Breast epithelium (tissue), 4 donors: ENCODE measurements around the gene POLR2F. TPM values are rescaled to one million over a fixed set of nuclear protein-coding genes. Genes with fewer than 3 reads are reported as not detected.
"Not testable (repeated sequence)": the region's sequence is repeated elsewhere in the genome, so short reads cannot be mapped to it uniquely, and the experiment has no call there.

Experiments used
- DNase-seq, 2 donors: peaks; one replicate each; pipeline ENCODE4 v3.0.0-alpha.2; 2019; ENCODE audit warnings: low spot score in 2 of 2
- H3K27ac ChIP-seq, 2 donors: fragments of 200-600 bp; sonication (generic) in 1 of 2; one replicate each; pipeline ENCODE4 v1.5.1; 2016 to 2019; ENCODE audit warnings: mild to moderate bottlenecking in 1 of 2
- H3K27me3 ChIP-seq, 2 donors: fragments of 200-600 bp; sonication (generic) in 1 of 2; one replicate each; pipeline versions ENCODE4 v1.5.1 to v1.6.0; 2017 to 2019; ENCODE audit warnings: control low read depth in 1 of 2, mild to moderate bottlenecking in 1 of 2
- H3K36me3 ChIP-seq: fragments of 200-600 bp; one replicate; pipeline ENCODE4 v1.5.1; 2019
- H3K4me1 ChIP-seq, 2 donors: fragments of 200-600 bp; sonication (generic); one replicate each; pipeline ENCODE4 v1.5.1; 2016 to 2019; ENCODE audit warnings: control low read depth in 1 of 2
- H3K4me3 ChIP-seq, 3 donors: fragments of 200-600 bp; sonication (generic); 1 replicate in 2 of 3; 2 replicates in 1 of 3; pipeline ENCODE4 v1.5.1; 2016 to 2019; ENCODE audit warnings: mild to moderate bottlenecking in 3 of 3, moderate library complexity in 2 of 3
- H3K9me3 ChIP-seq, 2 donors: fragments of 200-600 bp; sonication (generic) in 1 of 2; one replicate each; pipeline ENCODE4 v1.5.1; 2016 to 2019; ENCODE audit warnings: control low read depth in 1 of 2
- CTCF ChIP-seq, 3 donors: fragments of 450-650 bp; IDR thresholded peaks; one replicate each; pipeline ENCODE4 v1.5.1; 2016 to 2017; ENCODE audit warnings: antibody characterized with exemption in 3 of 3, mild to moderate bottlenecking in 3 of 3, moderate library complexity in 3 of 3
- POLR2A ChIP-seq: fragments of 450-650 bp; IDR thresholded peaks from one replicate; pipeline ENCODE4 v1.6.1; 2016; ENCODE audit warnings: antibody characterized with exemption, mild to moderate bottlenecking, moderate library complexity
- POLR2AphosphoS5 ChIP-seq, 3 donors: sonication (generic); formaldehyde crosslinking; IDR thresholded peaks; one replicate each; pipeline ENCODE4 v1.6.1; 2017; ENCODE audit warnings: antibody characterized with exemption in 3 of 3
- intact Hi-C: fragments of 100-400 bp; cut with DNase I; formaldehyde crosslinking; loops from one replicate; pipeline ENCODE4 v1.15.1; 2023; ENCODE audit warnings: low total_unique reads
- total RNA-seq, 3 donors: library from RNA; depleted of rRNA; stranded (reverse); fragments of >200 nt; gene quantifications; one replicate each; pipeline ENCODE4 v1.1.0, GENCODE V29; 2016

The POLR2F gene
- total RNA-seq, 3 donors from 2014 or later: 66.7 to 93.7 (median 82.4) TPM

DNA sequence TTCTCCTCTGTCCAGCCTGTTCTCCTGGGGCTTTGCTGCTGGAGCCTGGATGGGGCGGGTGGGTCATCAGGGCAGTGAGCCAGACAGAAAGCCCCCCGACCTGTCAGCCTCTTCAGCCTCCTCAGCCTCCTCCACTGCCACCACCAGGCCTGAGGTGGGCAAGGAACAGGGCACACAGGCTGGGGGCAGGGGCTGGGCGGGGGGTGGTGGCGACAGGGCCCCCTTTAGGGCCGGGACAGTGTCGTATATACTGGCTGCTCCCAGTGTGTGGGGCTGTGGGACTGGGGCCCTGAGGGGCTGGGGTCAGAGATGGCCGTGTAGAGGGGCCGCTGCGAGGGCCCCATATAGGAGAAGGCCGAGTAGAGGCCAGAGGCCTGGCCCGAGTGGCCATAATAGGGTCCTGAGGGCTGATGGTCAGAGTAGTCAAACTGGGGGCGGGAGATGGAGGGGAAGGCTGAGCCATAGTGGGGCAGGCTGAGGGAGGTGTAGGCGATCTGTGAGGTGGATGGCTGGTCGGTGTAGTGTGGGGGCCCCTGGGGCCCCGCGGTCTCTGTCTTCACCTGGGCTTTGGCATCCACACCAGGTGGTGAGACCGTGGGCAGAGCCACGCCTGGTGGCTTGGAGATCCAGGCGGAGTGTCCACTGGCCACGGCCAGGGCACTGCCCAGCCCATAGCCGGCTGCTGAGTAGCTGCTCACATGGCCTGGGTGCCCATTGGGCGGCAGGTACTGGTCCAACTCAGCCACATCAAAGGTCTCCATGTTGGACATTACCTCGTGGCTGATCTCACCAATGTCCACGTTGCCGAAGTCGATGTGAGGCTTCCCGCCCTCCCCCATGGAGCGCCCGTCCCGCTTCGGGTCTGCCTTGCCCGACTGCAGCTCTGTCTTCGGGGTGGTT is 20.0 kb downstream of the POLR2F start:
- Histone ChIP-seq H3K27ac (peak overlapping the region; percentile 21 to 48), H3K9me3 (no peaks in the 10 kb centered on the region), H3K27me3 (no peaks in the 10 kb centered on the region), H3K36me3 (no peaks in the 10 kb centered on the region), H3K4me1 (no peaks in the 10 kb centered on the region), H3K4me3 (no peak overlapping the region)
- no peak for TF ChIP-seq CTCF (IDR thresholded peaks at IDR 0.05)
- TF ChIP-seq POLR2A: no peak
- TF ChIP-seq POLR2AphosphoS5 (IDR thresholded peaks at IDR 0.05): no peak
- intact Hi-C loops: no loop called here
- DNase-seq: no peak

DNA sequence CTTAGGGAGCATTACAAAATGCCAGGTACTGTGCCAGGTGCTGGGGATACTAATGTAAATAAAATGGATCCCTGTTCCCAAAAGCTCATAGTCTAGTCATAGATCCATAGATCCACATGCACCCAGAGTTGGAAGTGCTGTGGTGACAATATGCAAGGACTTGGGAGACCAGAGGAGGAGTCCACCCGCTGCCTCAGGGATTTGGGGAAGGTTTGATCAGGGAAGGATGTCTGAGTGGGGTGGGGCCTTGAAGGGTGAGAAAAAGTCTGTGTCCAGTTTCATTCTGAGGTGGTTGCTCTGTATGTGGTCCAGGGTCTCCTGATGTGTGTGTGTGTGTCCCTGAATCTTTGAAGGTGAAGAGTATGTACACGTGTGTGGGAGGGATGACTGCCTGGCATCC is 21.7 kb downstream of the POLR2F start:
- H3K4me1 ChIP-seq: no peaks in the 10 kb centered on the region
- H3K4me3 ChIP-seq: no peak overlapping the region
- H3K27ac ChIP-seq: no peak overlapping the region
- TF ChIP-seq CTCF (IDR thresholded peaks at IDR 0.05): no peak
- TF ChIP-seq POLR2AphosphoS5 (IDR thresholded peaks at IDR 0.05): no peak
- no peak for TF ChIP-seq POLR2A
- no peak for DNase-seq
- no peaks in the 10 kb centered on the region for H3K27me3 ChIP-seq
- intact Hi-C loops: no loop called here
- H3K36me3 ChIP-seq: no peaks in the 10 kb centered on the region
- no peaks in the 10 kb centered on the region for H3K9me3 ChIP-seq

GRCh38 chr22:37976022-37976421 is 22.5 kb downstream of the POLR2F start:
- H3K9me3 ChIP-seq, H3K36me3 ChIP-seq, intact Hi-C loops, H3K4me1 ChIP-seq, H3K4me3 ChIP-seq, DNase-seq, H3K27me3 ChIP-seq: not testable (repeated sequence)
- H3K27ac ChIP-seq: peak overlapping the region in 1 of 2 donors; percentile 5

GRCh38 chr22:37976547-37976946 is 23.0 kb downstream of the POLR2F start:
- intact Hi-C loops: no loop called here
- no peaks in the 10 kb centered on the region for H3K36me3 ChIP-seq
- no peaks in the 10 kb centered on the region for H3K9me3 ChIP-seq
- DNase-seq: no peak
- H3K27me3 ChIP-seq: no peaks in the 10 kb centered on the region
- H3K27ac ChIP-seq: peak overlapping the region in 1 of 2 donors; percentile 5
- H3K4me1 ChIP-seq: no peaks in the 10 kb centered on the region
- TF ChIP-seq POLR2AphosphoS5 (IDR thresholded peaks at IDR 0.05) (no peak), CTCF (IDR thresholded peaks at IDR 0.05) (no peak), POLR2A (no peak)
- peak overlapping the region in 1 of 3 donors; percentile 7 for H3K4me3 ChIP-seq

DNA sequence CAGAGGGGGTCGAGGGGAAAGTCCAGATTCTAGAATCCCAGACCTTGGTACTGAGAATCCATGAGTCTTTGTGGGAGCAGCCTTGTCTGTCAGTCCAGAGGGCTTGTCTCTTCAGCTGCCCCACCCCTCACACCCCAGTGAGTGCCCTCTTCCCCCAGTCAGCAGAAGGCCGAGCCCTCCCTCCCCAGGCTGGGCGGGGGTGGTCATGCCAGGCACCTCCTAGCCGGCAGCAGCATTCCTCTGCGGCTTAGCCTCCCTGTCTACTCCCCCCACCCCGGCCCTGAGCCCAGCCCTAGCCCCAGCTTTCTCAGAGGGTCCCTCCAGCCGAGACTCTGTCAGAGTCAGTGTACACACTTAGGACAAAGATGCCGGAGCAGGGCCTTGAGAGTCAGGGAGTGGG is 26.3 kb downstream of the POLR2F start:
- Histone ChIP-seq H3K36me3 (no peaks in the 10 kb centered on the region), H3K4me1 (no peaks in the 10 kb centered on the region), H3K9me3 (no peaks in the 10 kb centered on the region), H3K4me3 (peak overlapping the region in 2 of 3 donors; percentile 66 to 75), H3K27ac (peak overlapping the region; percentile 87 to 91), H3K27me3 (no peaks in the 10 kb centered on the region)
- intact Hi-C loops: loop anchor here (10.0 kb wide), 1 partner anchor 55 kb away; no protein-coding TSS in a partner anchor
- no peak for TF ChIP-seq POLR2AphosphoS5 (IDR thresholded peaks at IDR 0.05)
- TF ChIP-seq POLR2A: no peak
- no peak for TF ChIP-seq CTCF (IDR thresholded peaks at IDR 0.05)
- DNase-seq: no peak
